ENCODE data around the gene SNX9.

SNX9 gene

DNA sequence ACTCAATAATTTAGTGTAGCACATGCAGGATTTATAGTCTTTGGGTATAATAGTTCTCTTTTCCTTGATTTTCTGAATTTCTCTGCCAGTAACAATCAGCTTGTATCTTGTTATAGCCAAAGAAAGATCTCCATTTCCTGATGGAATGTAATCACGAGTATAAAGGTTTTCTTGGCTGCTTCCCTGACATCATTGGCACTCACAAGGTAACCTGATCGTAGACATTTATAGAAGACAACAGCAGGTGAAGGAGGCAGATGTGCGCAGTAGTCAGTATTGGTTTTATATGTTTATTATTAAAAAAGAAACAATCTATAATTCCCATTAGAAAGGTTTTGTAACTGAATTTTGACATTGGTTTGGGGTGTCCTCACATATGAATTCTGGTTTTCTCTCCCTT lies 114.3 kb downstream of the SNX9 start:
- DNase-seq: no peak

DNA sequence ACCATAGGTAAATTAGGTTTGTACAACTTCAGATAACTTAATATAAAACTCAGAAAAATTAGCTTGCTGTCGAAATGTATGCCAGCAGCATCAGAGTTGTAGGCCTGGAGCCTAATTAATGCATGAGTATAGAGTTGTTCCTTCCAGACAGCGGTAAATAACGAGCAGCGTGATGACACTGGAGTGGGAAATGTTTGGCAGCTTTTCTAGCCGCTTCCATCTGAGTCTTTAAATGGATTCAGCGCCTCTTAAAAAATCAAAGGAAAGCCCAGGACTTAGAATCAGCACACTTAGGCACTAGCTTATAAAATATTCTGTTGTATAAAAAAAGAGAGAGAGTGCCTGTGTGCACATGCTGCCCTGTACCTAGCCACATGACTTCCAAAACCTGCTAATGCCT lies 114.9 kb downstream of the SNX9 start:
- DNase-seq: no peak

DNA sequence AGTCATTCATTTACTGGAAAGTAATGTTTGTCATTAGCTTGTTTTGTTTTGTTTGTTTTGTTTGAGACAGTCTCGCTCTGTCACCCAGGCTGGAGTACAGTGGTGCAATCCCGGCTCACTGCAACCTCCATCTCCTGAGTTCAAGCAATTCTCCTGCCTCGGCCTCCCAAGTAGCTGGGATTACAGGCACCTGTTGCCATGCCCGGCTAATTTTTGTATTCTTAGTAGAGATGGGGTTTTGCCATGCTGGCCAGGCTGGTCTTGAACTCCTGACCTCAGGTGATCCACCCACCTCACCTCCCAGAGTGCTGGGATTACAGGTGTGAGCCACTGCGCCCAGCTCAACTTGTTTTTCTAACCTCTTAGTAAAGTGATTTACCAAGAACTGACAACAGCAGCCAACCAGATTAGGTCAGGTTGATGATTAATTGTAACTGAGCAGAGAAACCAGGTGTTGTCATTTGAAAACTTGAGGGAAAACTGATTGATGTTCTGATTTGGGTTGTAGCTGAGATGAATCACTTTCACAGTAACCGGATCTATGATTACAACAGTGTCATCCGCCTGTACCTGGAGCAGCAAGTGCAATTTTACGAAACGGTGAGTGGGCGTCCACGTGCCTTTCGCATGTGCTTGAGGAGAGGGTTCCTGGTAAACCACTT lies 117.5 kb downstream of the SNX9 start:
- peak; percentile 85 for DNase-seq

DNA sequence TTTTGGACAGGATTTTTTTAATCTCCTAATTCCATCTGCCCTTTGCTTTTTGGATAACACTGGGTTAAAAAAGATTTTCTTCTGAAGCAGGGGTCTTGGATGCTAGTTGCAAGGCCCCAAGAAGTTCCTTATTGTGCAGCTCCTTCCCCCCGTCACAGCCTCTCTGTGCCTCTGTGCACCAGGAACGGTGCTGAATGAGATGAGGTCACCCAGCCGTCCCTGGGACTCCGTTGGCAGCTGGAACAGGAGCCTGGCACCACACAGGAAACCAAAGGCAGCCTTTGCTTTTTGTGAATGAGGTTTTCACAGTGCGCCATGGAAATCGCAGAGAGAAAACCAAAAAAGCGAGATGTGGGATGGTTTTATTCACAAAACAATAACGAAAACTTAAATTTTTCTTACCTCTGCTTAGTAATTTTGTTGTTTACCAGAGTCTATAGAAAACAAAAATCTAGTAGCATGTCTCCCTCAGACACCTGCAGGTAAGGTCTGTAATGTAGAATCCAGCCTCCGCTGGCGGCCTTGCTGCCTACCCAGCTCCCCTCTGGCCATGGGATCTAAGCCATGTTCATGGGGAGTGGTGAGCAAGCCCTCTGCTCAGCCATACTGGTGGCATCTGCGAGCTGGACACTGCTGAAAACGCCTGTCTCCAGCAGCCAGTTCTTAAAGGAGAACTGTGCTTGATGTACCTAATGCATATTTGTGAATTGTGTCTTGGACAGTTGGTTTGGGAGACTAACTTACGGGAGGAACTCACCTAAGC lies 118.2 kb downstream of the SNX9 start:
- DNase-seq: no peak

DNA sequence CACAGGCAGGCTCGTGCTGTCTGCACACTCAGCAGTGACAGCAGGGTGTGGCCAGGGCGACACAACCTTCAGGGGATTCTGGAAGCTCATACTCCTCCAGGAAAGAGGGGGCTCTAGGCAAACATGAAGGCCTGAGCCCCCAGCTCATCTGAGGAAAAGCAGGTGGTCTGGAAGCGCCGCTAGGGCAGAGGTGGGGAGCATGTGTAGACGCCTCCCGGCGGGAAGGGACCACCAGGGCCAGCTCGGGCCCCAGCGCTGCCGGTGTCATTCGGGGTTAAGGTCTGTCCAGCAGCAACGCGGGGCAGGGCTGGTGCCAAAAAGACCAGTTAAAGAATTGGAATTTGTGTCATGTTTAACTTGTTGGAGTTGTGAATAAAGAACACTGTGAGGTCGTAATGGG lies 119.3 kb downstream of the SNX9 start:
- DNase-seq: no peak

DNA sequence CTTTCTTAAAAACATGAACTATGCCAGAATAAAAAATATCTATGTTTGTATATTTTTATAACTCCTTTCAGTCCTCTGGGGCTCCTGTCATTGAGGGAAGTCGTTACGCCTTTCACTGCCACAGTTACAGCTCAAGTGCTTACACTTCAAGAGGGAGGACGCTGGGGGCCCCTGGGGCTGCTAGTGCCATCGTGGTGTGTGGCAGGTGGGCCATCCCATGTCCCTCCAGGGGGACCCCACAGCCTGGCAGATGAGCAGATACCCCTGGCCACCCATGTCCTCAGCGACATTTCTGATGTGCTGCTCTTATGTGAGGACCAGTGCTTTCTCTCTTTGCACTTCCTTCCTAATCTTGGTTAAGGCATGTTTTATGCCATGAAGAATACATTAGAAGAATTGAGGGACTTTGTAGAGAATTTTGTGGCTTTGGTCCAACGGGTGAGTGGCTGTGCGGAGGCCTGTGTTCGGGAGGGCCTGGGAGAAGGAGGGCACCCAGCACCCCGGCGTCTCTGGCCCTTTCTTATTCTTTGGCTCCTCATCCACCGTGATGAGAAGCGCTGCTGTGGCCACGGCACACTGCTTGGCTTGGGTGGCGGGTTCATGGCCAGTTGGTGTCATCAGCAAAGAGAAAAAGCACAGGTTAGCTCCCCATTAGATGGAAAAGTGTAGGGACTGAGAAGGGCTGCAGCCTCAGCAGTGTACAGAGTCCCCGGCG lies 120.4 kb downstream of the SNX9 start:
- DNase-seq: no peak

DNA sequence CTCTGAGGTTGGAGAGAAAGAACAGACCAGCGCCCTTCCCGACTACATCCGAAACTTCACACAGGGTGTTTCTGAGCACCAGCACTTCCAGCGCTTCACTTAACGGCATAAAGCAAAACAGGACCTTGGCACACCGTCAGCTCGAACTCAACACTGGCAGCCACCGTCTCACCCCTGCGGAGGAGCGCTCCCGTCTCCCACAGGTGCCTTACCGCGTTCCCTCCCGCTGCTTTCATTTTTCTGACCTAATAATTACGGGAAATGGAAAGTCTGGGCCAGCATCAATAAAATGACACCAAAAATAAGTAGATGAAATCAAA lies 120.9 kb downstream of the SNX9 start:
- no peak for DNase-seq

DNA sequence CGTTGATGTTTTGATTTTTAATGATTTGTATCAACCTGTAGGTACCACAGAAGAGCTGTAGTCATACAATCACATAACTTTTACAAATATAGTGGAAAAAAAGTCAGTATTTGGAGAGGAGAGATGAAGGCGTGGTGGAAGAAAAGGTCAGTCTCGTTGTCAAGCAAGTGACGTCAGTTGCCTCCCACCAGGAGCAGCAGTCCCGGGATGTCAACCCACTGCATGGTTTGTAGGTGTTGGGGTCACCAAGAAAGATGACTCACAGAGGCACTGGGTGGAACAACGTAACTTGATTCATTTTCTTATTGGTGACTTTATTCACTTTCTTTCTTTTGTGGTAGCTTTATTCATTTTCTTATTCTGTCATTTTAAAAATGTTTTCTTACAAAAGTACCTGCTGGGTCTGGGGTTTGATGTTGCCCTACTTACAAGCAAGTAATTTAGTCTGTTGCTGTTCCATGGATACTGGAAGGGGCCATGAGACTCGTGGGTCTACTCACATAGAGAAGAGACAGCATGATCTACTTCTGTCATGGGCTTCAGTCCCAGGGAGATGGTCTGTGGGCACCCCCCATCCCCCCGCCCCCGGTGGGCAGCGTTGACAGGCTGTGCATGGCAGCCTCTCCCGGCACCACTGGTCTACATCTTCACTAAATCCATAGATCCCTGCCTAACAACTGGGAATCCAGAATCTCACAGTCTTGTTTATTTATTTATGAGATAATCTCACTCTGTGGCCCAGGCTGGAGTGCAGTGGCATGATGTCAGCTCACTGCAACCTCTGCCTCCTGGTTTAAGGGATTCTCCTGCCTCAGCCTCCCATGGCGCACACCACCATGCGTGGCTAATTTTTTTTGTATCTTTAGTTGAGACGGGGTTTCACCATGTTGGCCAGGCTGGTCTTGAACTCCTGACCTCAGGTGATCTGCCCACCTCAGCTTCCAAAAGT lies 122.2 kb downstream of the SNX9 start:
- peak; percentile 72 for DNase-seq

DNA sequence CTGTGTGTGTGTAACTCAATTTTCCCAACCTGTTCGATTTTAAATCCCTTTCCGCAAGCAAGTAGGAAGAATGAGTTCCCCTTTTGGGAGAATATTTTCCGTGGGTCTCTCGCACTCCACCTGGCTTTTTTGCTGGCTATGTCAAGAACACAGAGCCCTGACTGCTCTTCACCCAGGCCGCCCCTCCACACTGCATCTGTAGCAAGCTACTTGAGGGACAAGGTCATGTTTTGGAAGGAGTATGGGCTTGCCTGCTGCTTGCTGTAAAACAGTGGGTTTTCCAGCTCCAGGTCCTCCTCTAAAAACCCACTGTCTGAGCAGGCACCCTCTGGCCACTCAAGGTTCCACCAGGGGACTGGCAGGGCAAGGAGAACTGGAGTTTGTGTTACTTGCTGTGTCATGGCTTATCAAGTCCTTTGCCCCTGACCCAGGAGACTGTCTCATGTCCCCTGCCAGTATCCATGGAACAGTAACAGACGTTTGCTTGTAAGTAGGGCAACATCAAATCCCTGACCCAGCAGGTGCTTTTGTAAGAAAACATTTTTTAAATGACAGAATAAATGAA lies 123.1 kb downstream of the SNX9 start:
- DNase-seq: peak; percentile 21

DNA sequence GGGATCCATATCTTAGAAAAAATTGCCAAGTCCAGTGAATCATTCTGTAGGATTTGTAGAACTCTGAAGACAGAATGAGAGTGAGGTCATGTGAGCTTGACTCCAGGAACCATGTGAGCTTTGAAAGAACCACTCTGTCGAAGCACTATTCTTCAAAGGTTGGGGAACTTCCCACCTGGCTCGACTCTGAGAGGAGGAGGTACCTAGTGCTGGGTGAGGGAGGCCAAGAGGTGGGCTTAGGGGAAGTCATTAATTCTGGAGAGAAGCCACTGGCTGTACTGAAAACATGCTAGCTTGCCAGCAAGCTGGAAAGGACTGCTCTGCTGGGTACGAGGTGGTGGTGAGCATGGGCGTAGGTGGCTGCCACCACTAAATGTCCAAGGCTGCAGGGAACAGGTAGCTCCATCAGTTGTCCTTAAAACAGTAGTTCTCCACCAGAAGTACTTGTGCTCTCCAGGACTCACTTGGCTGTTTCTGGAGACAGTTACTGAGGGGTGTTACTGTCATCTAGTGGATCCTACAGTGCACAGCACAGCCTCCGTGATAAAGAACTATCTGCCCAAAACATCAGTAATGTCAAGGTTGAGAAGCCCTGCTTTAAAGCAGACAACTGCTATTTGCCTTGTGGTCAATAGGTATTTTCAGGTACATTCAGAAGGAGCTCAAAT lies 124.0 kb downstream of the SNX9 start:
- DNase-seq: peak; percentile 24

DNA sequence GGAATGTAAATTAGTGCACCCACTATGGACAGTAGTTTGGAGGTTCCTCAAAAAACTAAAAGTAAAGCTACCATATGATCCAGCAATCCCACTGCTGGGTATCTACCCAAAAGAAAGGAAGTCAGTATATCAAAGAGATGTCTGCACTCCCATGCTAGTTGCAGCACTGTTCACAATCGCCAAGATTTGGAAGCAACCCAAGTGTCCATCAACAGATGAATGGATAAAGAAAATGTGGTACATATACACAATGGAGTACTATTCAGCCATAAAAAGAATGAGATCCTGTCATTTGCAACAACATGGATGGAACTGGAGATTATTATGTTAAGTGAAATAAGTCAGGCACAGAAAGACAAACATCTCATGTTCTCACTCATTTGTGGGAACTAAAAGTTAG lies 127.9 kb downstream of the SNX9 start:
- DNase-seq: peak; percentile 5

DNA sequence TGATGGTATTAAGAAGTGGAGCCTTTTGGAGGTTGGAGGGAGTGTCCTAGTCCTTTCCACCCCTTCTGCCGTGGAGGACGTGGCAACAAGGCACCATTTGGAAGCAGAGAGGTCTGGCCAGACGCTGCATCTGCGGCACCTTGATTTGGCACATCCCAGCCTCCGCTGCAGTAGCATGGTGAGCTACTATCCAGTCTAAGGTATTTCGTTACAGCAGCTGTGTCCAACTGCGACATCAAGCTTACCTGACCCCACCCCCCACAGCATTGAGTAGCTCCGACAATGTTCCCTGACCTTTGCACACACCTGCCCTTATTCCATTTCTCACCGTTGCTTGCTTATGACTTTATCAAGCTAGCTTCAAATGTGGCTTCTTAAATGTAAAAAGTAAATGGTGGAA lies 128.8 kb downstream of the SNX9 start:
- peak; percentile 17 for DNase-seq

DNA sequence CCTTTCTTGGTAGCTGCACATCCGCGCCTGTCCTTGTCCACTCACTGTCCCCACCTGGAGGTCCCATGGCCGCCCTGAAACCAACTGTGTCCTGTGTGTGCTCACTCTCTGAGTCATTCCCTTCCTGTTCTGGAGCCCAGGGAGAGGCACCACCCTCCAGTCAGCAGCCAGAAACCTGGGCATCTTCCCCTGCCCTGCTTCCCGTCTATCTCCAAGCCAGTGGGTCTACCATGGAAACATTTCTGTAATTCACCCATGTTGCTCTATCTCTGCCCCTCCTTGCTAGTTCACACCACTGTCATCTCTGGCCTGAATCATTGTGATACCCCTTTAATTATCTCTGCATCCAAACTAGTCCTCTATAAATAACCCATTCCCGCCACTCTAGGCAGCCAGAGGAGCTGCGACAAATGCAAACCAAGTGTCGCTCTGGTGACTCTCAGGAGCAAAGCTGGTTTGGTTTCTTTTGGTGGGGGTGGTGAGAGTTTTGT lies 129.9 kb downstream of the SNX9 start:
- peak; percentile 14 for DNase-seq

DNA sequence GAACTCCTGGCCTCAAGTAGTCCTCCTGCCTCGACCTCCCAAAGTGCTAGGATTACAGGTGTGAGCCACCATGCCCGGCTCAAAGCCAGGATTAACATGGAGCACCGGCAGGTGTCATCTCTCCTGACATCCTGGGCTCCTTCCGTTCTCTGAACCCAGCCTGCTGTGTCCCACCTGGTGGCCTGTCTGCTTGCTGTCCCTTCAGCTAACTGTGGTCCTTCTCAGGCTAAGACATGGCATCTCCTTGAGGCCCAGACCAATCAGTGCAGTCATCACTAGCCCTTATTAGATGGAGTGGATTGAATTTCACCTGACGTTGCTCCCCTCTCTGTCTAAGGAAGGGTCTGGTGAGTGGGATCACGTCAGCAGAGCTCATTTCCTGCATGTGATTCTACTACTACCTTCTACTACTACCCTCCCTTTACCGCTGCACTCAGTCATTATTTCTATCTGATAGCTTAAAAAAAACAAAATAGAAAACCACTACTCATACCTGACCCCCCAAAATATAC lies 130.6 kb downstream of the SNX9 start:
- peak; percentile 10 for DNase-seq

DNA sequence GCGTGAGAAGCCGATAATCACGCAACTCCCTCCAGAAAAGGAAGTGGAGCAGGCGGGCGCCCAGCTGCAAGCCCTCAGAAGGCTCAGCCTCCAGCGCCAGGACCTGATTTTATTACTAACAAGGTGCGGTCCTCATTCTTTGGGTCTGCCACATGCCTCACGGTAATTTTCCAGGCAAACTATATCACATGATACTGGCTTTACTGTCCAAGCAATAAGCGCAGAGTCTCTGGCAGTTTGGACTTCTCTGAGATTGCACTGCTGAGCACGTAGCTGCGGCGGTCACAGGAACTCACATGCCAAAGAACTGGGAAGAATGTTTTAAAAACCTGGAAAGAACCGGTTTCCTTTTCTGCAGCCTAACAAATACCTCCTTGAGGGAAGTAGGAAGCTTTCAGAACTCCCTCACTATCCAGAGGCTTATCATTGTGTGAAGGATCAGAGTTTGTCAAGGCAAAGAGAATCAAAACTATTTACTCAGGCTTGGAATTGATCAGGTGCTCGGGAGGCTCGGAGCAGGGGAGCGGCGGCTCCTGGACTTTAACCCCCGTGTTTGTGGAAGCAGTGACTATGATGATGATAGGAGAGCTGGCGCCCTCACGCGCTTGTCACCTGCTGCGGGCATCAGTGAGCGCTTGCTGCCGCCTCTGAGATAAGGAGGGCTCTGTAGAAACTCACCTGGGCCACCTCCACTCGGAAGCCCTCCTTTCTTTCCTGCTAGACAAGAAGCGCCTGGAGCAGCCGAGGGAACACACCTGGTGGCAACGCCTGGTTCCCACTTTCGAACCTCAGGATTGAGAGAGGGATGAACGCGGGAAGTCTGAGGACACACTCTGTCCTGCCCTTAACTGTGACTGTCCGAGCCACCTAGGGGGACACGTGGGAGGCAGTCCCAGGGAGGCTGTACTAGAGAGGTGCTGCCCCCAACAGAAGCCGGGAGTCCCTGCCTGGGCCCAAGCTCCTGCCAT lies 131.4 kb downstream of the SNX9 start:
- peak; percentile 17 for DNase-seq

DNA sequence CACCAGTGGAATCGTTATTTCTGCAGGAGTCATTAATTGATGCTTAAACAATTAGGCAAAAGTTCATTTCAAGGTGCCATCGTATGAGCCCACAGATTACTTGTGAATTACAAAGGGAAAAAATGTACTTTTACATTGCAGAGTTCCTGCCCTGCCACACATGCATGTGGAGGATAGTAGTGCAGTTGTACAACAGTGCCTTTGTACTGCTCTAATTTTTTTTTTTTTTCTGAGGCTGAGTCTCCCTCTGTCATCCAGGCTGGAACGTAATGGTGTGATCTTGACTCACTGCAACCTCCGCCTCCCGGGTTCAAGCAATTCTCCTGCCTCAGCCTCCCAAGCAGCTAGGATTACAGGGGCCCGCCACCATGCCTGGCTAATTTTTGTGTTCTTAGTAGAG lies 132.6 kb downstream of the SNX9 start:
- no peak for DNase-seq

DNA sequence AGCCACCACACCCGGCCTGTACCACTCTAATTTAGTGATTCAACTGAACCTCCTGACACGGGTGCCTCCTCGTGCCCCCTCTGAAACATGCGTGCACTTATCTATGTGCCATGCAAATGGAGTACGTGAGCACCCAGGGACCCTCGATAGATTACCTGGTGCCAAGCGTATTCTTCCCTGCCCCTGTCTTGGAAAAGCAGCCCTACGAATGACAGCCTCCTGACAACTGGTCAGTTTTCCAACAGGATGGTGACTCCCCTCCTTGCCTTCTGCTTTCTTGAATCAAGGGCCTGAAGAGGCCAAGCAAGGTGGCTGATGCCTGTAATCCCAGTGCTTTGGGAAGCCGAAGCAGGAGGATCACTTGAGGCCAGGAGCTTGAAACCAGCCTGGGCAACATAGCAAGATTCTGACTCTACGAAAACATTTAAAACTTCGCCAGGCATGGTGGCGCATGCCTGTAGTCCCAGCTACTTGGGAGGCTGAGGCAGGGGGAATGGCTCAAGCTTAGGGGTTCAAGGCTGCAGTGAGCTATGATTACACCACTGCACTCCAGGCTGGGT lies 133.2 kb downstream of the SNX9 start:
- DNase-seq: peak; percentile 21

DNA sequence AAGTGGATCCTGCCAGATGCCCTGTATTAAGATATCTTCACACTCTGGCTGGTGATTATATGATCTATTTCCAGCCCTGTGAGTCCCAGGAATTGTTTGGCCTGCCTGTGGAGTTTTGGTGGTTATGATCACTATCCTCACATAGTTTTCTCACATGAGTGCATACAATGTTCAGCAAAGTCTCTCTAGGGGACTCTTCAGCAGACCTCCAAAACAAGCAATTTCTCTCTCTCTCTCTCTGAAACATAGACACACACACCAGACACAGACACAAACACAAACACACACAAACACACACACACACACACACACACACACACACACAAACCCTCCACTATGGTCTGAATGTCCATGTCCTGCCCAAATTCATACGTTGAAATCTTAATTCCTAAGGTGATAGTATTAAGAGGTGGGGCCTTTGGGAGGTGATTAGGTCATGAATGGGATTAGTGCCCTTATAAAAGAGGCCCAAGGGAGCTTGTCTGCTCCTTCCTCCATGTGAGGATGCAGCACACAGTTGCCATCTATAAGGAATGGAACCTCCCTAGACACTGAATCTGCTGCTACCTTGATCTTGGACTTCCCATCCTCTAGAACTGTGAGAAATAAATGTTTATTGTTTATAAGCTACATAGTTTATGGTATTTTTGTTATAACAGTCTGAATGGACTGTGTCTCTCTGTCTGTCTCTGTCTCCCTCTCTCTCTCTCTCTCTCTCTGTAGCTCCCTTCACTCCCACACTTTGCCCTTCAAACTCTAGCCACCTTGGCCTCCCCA lies 136.6 kb downstream of the SNX9 start:
- DNase-seq: no peak

DNA sequence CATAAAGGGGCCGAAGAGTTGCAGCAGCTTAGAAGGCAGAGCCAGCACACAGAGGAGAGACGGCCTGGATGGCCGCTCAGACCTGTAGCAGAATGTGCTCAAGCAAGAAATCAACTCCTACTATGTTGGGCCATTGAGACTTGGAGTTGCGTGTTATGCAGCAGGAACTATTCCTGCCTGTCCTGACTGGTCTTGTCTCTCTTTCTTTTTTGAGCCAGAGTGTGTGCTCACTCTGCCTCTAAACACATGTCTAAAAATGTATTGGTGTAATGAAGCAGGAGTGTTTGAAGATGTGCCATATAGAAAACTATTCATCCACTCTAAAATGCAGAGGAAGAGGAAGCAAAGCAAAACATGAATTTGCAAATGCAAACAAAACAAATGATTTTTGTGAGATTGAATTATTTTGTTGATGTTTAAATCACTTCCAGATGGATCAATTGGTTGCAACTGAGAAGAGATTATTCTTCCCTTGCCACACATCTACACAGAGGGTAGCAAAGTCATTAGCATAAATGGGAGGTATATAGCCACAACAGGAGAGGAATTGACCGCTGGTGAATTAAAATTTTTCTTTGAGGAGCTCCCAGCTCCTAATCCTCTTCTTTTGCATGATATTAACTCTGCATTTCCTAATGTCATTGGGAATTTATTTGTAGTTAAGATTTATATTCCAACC lies 138.2 kb downstream of the SNX9 start:
- DNase-seq: peak; percentile 16
